Activated CD4-positive, alpha-beta memory T cell treated with anti-CD3 and anti-CD28 coated beads, Interleukin-2, amount 10 ng/mL, durations not matched to agents 7 days and 5 days (primary cell): ENCODE data around the gene PLOD2. TPM values are rescaled to one million over a fixed set of nuclear protein-coding genes. Genes with fewer than 3 reads are reported as not detected.

Experiments used
- CTCF ChIA-PET: fragments of 350-600 bp; sonication (Branson Sonifier 250); formaldehyde crosslinking; loops from one replicate; lab custom pipeline; 2021; ENCODE audit warnings: antibody characterized with exemption, inconsistent platforms; lab: Charles Lee
- POLR2A ChIA-PET: fragments of 350-600 bp; sonication (Branson Sonifier 250); formaldehyde crosslinking; loops from one replicate; lab custom pipeline; 2021; ENCODE audit warnings: antibody characterized with exemption; lab: Charles Lee
- DNase-seq: peaks from one replicate; pipeline ENCODE4 v3.0.0-alpha.2; 2020
- H3K27ac Mint-ChIP-seq: one replicate; pipeline ENCODE4 v1.8.0; 2021; ENCODE audit warnings: mild to moderate bottlenecking, mixed read lengths
- H3K27me3 Mint-ChIP-seq: one replicate; pipeline ENCODE4 v1.8.0; 2021; ENCODE audit warnings: mixed read lengths
- H3K36me3 Mint-ChIP-seq: one replicate; pipeline ENCODE4 v1.8.0; 2021; ENCODE audit warnings: low read depth, mixed read lengths
- H3K4me1 Mint-ChIP-seq: one replicate; pipeline ENCODE4 v1.8.0; 2021; ENCODE audit warnings: mixed read lengths
- H3K4me3 Mint-ChIP-seq: one replicate; pipeline ENCODE4 v1.8.0; 2021; ENCODE audit warnings: mild to moderate bottlenecking, mixed read lengths
- H3K9me3 Mint-ChIP-seq: one replicate; pipeline ENCODE4 v1.8.0; 2021; ENCODE audit warnings: mixed read lengths
- total RNA-seq, 2 experiments: library from RNA; stranded (reverse); gene quantifications; one replicate each; pipeline ENCODE4 v1.2.3, GENCODE V29; 2021

Gene PLOD2
- total RNA-seq, 2 experiments from 2014 or later = 0.53 to 1.1 TPM

DNA sequence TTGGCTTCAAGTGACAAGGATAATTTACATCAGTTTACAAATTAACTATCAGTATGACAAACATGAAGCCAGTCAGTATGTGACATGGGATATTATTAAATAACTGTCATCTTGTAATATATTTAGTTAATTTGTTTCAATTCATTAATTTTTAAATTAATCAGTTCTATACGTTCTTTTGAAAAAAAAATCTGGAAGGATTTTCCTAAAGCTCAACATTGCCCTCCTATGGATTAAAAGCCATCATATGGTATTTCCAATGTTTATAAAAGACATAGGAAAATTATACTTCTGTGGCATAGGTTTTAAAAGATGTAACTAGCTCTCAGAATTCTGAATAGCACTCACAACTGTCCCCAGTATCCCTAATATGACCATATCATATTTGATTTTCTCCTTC, 134.4 kb downstream of the PLOD2 start:
- ChIA-PET POLR2A (no interaction called here), CTCF (no interaction called here)
- H3K9me3 Mint-ChIP-seq = peaks cover 13% of the 10 kb centered on the region

GRCh38 chr3:146024260-146024659, 136.7 kb downstream of the PLOD2 start:
- Mint-ChIP-seq H3K4me3 (no peak overlapping the region), H3K4me1 (no peaks in the 10 kb centered on the region), H3K9me3 (peaks cover 3% of the 10 kb centered on the region), H3K36me3 (no peaks in the 10 kb centered on the region), H3K27ac (no peak overlapping the region), H3K27me3 (no peaks in the 10 kb centered on the region)
- POLR2A ChIA-PET = no interaction called here
- CTCF ChIA-PET = no interaction called here
- DNase-seq = no peak

More for the DNA sequence above, 134.4 kb downstream of the PLOD2 start:
- H3K27ac Mint-ChIP-seq = no peak overlapping the region
- no peak overlapping the region for H3K4me3 Mint-ChIP-seq
- H3K36me3 Mint-ChIP-seq = no peaks in the 10 kb centered on the region
- DNase-seq = no peak
- H3K27me3 Mint-ChIP-seq = no peaks in the 10 kb centered on the region
- H3K4me1 Mint-ChIP-seq = no peaks in the 10 kb centered on the region

- H3K4me1 Mint-ChIP-seq = no peaks in the 10 kb centered on the region
- no peak overlapping the region for H3K27ac Mint-ChIP-seq
- CTCF ChIA-PET = no interaction called here
- no peaks in the 10 kb centered on the region for H3K36me3 Mint-ChIP-seq
- peaks cover 8% of the 10 kb centered on the region for H3K9me3 Mint-ChIP-seq
- no peak overlapping the region for H3K4me3 Mint-ChIP-seq
- POLR2A ChIA-PET = no interaction called here
- DNase-seq = no peak
- no peaks in the 10 kb centered on the region for H3K27me3 Mint-ChIP-seq
Observed at GRCh38 chr3:146020969-146021368, 140.0 kb downstream of the PLOD2 start.

DNA sequence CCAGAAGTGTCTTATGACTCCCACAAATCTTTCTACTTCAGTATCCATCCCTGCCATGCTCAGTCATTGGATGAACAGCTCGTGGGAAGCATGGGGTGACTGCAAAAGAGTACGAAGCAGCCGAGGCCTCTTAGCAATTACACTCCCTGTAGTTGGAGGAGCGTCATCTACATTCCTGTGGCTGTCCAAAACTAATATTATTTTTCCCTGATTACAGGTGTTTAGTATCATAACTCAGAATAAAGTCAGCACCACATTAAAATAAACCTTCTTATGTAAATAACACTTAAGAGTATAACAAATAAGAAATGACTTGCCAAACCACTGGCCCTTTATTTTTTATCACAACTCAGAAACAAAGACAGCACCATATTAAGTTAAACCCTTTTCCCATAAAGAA, 141.5 kb downstream of the PLOD2 start:
- H3K27me3 Mint-ChIP-seq = no peaks in the 10 kb centered on the region
- CTCF ChIA-PET = no interaction called here
- peaks cover 8% of the 10 kb centered on the region for H3K9me3 Mint-ChIP-seq
- no peaks in the 10 kb centered on the region for H3K36me3 Mint-ChIP-seq
- H3K27ac Mint-ChIP-seq = no peak overlapping the region
- H3K4me3 Mint-ChIP-seq = no peak overlapping the region
- POLR2A ChIA-PET = no interaction called here
- no peak for DNase-seq
- no peaks in the 10 kb centered on the region for H3K4me1 Mint-ChIP-seq

Other genes starting within 250 kb of the PLOD2 start
- under 1 TPM in 1 of 2 experiments, not detected in 1; 0.20 TPM for gene PLSCR4, start 89.9 kb upstream of the PLOD2 start, total RNA-seq